KMS-11 (cell line): Measurements from ENCODE around the gene TGFB2.

Source experiments
- H2AFZ ChIP-seq: fragments of 200-600 bp; sonication (generic); 2 replicates; pipeline ENCODE4 v1.6.1; 2016; ENCODE audit warnings: antibody characterized with exemption, mixed run types, low read depth
- H3K27ac ChIP-seq: fragments of 200-600 bp; sonication (generic); 2 replicates; pipeline ENCODE4 v1.6.1; 2016; ENCODE audit warnings: mild to moderate bottlenecking, mixed run types
- H3K27me3 ChIP-seq: fragments of 200-600 bp; sonication (generic); 2 replicates; pipeline ENCODE4 v1.6.1; 2017; ENCODE audit warnings: mild to moderate bottlenecking, low read depth, mixed run types, moderate library complexity; ENCODE audit not compliant: insufficient read depth
- H3K36me3 ChIP-seq: fragments of 200-600 bp; sonication (generic); 2 replicates; pipeline ENCODE4 v1.6.1; 2017; ENCODE audit warnings: mild to moderate bottlenecking, mixed run types; ENCODE audit not compliant: insufficient read depth
- H3K4me1 ChIP-seq: fragments of 200-600 bp; sonication (generic); 2 replicates; pipeline ENCODE4 v1.6.1; 2016; ENCODE audit warnings: mild to moderate bottlenecking, low read depth, mixed run types; ENCODE audit not compliant: poor library complexity, severe bottlenecking
- H3K4me2 ChIP-seq: fragments of 200-600 bp; sonication (generic); 2 replicates; pipeline ENCODE4 v1.7.0; 2016; ENCODE audit warnings: mild to moderate bottlenecking, mixed run types
- H3K4me3 ChIP-seq: fragments of 200-600 bp; sonication (generic); IDR thresholded peaks from 2 replicates; pipeline ENCODE4 v1.6.1; 2017; ENCODE audit warnings: low read depth, low read length, mixed read lengths; ENCODE audit not compliant: insufficient read depth
- H3K79me2 ChIP-seq: fragments of 200-600 bp; sonication (generic); 2 replicates; pipeline ENCODE4 v1.6.1; 2016; ENCODE audit warnings: low read depth, mixed run types; ENCODE audit not compliant: insufficient read depth
- H3K9ac ChIP-seq: fragments of 200-600 bp; sonication (generic); 2 replicates; pipeline ENCODE4 v1.6.1; 2016; ENCODE audit warnings: mild to moderate bottlenecking, mixed run types
- H4K20me1 ChIP-seq: fragments of 200-600 bp; sonication (generic); 2 replicates; pipeline ENCODE4 v1.6.1; 2016; ENCODE audit warnings: mild to moderate bottlenecking, mixed run types; ENCODE audit not compliant: insufficient read depth
- TF ChIP-seq, protein P1 (sequence below): fragments of 200-600 bp; sonication (generic); conservative IDR thresholded peaks from 2 replicates; pipeline ENCODE4 v1.6.1; 2017; ENCODE audit warnings: low read depth, mild to moderate bottlenecking, antibody characterized with exemption, low read length, moderate library complexity, mixed read lengths

TGFB2 gene

DNA sequence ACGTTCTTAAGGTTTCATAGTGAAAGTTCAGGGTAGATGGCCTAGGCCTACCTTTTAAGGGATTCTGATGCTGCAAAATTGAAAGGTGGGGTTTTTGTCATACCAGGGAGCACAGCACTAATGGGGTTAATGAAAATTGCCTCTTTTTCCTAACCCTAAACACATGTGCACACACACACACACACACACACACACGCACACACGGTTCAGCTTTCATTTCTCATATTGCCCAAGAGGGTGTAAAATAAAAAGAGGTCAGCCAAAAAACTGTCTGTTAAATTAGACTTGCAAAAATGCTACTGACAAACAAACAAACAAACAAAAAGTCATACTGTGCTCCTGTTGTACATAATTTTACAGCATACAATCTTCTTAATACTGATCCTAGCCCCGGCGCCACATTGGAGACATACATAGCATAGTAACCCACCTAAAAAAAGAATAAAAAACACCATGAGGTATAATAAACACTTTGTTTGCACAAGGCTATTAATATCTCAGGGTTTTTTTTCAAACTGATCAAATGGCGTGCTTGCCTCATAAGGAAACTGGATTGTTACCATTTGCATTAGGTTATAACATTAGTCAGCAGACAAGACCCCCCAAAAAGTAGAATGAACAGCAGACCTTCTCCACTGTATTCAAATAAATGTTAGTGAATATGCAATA, 69.1 kb downstream of the TGFB2 start:
- Histone ChIP-seq H3K4me1 (no peaks in the 10 kb centered on the region), H3K79me2 (no peaks in the 10 kb centered on the region), H3K4me2 (no peak overlapping the region), H3K9ac (no peak overlapping the region), H3K4me3 (no peak overlapping the region), H3K27me3 (no peaks in the 10 kb centered on the region), H4K20me1 (no peaks in the 10 kb centered on the region), H2AFZ (no peak overlapping the region), H3K36me3 (no peaks in the 10 kb centered on the region), H3K27ac (no peak overlapping the region)
- TF ChIP-seq, protein P1, sequence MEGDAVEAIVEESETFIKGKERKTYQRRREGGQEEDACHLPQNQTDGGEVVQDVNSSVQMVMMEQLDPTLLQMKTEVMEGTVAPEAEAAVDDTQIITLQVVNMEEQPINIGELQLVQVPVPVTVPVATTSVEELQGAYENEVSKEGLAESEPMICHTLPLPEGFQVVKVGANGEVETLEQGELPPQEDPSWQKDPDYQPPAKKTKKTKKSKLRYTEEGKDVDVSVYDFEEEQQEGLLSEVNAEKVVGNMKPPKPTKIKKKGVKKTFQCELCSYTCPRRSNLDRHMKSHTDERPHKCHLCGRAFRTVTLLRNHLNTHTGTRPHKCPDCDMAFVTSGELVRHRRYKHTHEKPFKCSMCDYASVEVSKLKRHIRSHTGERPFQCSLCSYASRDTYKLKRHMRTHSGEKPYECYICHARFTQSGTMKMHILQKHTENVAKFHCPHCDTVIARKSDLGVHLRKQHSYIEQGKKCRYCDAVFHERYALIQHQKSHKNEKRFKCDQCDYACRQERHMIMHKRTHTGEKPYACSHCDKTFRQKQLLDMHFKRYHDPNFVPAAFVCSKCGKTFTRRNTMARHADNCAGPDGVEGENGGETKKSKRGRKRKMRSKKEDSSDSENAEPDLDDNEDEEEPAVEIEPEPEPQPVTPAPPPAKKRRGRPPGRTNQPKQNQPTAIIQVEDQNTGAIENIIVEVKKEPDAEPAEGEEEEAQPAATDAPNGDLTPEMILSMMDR: no peak

DNA sequence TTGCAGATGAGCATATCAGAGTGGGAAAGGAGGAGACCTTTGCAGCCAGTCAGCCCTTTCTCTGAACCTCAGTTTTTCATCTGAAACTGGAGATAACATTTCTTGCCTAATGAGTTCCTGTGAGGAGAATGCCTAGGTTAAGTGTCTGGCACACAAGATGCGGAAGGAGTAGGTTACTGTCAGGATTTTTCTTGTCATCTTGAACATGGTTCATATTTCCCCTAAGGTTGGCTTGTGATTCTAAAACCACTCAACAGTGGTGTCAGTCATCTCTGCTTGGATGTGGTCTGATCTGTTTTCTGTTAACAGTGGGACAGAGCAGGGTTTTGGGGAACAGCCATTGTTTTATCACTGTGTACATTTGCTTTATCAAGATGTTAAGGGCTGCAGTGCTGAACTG, 70.6 kb downstream of the TGFB2 start:
- no peak overlapping the region for H3K4me2 ChIP-seq
- H3K4me3 ChIP-seq: no peak overlapping the region
- TF ChIP-seq, protein P1: no peak
- no peaks in the 10 kb centered on the region for H3K79me2 ChIP-seq
- H3K36me3 ChIP-seq: no peaks in the 10 kb centered on the region; the same call in 1 of the 2 replicates
- H3K27ac ChIP-seq: no peak overlapping the region
- no peak overlapping the region for H2AFZ ChIP-seq
- no peaks in the 10 kb centered on the region for H4K20me1 ChIP-seq
- no peaks in the 10 kb centered on the region for H3K4me1 ChIP-seq
- no peaks in the 10 kb centered on the region for H3K27me3 ChIP-seq
- no peak overlapping the region for H3K9ac ChIP-seq

DNA sequence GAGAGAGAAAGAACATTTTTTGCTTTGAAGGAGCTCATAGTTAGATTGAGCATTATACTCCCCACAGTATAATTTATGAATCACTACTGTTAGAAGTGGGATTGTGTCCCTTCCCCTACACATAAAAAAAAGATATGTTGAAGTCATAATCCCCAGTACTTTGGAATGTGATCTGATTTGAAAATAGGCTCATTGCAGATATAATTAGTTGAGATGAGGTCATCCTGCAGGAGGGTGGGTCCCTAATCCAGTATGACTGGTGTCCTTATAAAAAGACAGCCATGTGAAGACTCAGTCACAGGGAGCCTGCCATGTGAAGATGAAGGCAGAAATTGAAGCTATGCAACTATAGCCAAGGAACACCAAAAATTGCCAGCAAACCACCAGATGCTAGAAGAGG, 76.4 kb downstream of the TGFB2 start:
- Histone ChIP-seq H3K4me3 (no peak overlapping the region), H2AFZ (no peak overlapping the region), H4K20me1 (no peaks in the 10 kb centered on the region), H3K4me2 (no peak overlapping the region), H3K4me1 (no peaks in the 10 kb centered on the region), H3K9ac (no peak overlapping the region), H3K36me3 (no peaks in the 10 kb centered on the region; the same call in 1 of the 2 replicates), H3K27me3 (no peaks in the 10 kb centered on the region), H3K79me2 (no peaks in the 10 kb centered on the region), H3K27ac (no peak overlapping the region)
- TF ChIP-seq, protein P1: no peak

DNA sequence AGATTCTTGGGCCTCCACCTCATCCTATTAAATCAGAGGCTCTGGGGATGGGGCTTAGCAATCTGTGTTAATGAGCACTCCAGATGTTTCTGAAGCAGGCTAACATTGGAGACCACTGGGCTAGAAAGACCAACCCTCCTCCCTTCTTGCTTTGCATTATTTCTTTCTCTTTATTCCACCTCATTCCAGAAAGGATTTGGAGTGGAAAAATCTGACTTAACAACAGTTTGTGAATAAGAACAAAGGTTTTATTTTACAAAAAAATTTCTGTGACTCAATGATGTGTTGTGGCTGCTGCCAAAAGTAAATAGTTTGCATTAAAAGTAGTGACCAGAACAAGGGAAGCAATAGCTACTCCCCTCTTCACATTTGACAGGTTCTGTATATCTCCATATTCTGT, 79.4 kb downstream of the TGFB2 start:
- H3K4me1 ChIP-seq: no peaks in the 10 kb centered on the region
- H3K4me2 ChIP-seq: no peak overlapping the region
- no peak overlapping the region for H2AFZ ChIP-seq
- no peak overlapping the region for H3K9ac ChIP-seq
- H3K4me3 ChIP-seq: no peak overlapping the region
- H3K27ac ChIP-seq: no peak overlapping the region
- no peaks in the 10 kb centered on the region for H3K79me2 ChIP-seq
- TF ChIP-seq, protein P1: no peak
- no peaks in the 10 kb centered on the region for H4K20me1 ChIP-seq
- H3K36me3 ChIP-seq: no peaks in the 10 kb centered on the region; the same call in 1 of the 2 replicates
- H3K27me3 ChIP-seq: no peaks in the 10 kb centered on the region
